ENCODE measurements around the gene SIPA1L3. TPM values are rescaled to one million over a fixed set of nuclear protein-coding genes. Genes with fewer than 3 reads are reported as not detected.

SIPA1L3 gene
- total and polyA plus RNA-seq, 12 donors = 2.2 to 24.1 (median 11.8) TPM

DNA sequence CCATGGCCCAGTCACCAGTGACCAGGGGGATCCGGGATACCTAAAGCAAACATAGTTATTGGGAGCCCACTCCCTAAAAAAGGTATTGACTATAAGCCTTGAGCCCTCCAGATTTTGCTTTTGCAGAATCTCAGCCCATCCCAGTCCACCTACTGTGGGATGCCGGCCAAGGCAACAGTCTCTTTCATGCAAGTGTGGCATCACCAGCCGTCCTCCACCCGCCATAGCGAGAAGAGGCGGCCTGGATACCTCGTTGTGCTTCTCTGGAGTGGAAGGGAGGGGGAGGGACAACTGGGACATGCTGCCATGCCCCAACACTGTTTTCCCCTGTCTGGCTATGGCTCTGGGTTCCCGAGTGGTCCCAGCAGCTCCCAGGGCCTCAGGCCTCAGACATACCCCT is 193.6 kb downstream of the SIPA1L3 start:
- Histone ChIP-seq H3K27me3 (no peaks in the 10 kb centered on the region), H3K27ac (no peak overlapping the region), H3K9me3 (replicated peaks in 1 of 3) (no peaks in the 10 kb centered on the region), H3K4me1 (replicated peaks in 1 of 2) (no peaks in the 10 kb centered on the region), H3K4me3 (no peak overlapping the region), H3K36me3 (replicated peaks in 1 of 2) (peaks cover 0 to 7% of the 10 kb centered on the region in 2 donors)
- WGBS, 4 donors = 94 to 100% (median 98%) methylated on average over 1 to 8 of the region's 8 CpGs
- intact Hi-C loops (cut with DNase I) = no loop called here
- DNase-seq = no peak
- TF ChIP-seq, protein P1, sequence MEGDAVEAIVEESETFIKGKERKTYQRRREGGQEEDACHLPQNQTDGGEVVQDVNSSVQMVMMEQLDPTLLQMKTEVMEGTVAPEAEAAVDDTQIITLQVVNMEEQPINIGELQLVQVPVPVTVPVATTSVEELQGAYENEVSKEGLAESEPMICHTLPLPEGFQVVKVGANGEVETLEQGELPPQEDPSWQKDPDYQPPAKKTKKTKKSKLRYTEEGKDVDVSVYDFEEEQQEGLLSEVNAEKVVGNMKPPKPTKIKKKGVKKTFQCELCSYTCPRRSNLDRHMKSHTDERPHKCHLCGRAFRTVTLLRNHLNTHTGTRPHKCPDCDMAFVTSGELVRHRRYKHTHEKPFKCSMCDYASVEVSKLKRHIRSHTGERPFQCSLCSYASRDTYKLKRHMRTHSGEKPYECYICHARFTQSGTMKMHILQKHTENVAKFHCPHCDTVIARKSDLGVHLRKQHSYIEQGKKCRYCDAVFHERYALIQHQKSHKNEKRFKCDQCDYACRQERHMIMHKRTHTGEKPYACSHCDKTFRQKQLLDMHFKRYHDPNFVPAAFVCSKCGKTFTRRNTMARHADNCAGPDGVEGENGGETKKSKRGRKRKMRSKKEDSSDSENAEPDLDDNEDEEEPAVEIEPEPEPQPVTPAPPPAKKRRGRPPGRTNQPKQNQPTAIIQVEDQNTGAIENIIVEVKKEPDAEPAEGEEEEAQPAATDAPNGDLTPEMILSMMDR (IDR thresholded peaks at IDR 0.05) = no peak
- TF ChIP-seq POLR2A (IDR thresholded peaks at IDR 0.05) = no peak

GRCh38 chr19:38101723-38102122 is 194.7 kb downstream of the SIPA1L3 start:
- no peak for TF ChIP-seq POLR2A (IDR thresholded peaks at IDR 0.05)
- TF ChIP-seq, protein P1 (IDR thresholded peaks at IDR 0.05) = no peak
- Histone ChIP-seq H3K36me3 (replicated peaks in 1 of 2) (peaks cover 0 to 13% of the 10 kb centered on the region in 2 donors), H3K27me3 (no peaks in the 10 kb centered on the region), H3K4me1 (replicated peaks in 1 of 2) (no peaks in the 10 kb centered on the region), H3K4me3 (no peak overlapping the region), H3K9me3 (replicated peaks in 1 of 3) (no peaks in the 10 kb centered on the region), H3K27ac (no peak overlapping the region)
- intact Hi-C loops (cut with DNase I) = no loop called here
- WGBS, 4 donors = 94 to 100% (median 98%) methylated on average over 5 to 10 of the region's 10 CpGs
- DNase-seq = no peak

GRCh38 chr19:38105574-38105973 is 198.6 kb downstream of the SIPA1L3 start:
- Histone ChIP-seq H3K27ac (no peak overlapping the region), H3K4me1 (replicated peaks in 1 of 2) (no peaks in the 10 kb centered on the region), H3K4me3 (no peak overlapping the region), H3K36me3 (replicated peaks in 1 of 2) (peaks cover 0 to 23% of the 10 kb centered on the region in 2 donors), H3K27me3 (no peaks in the 10 kb centered on the region), H3K9me3 (replicated peaks in 1 of 3) (no peaks in the 10 kb centered on the region)
- no peak for DNase-seq
- intact Hi-C loops (cut with DNase I) = no loop called here
- TF ChIP-seq, protein P1 (IDR thresholded peaks at IDR 0.05) = no peak
- 93 to 97% (median 93%) methylated on average over 4 of the region's 4 CpGs for WGBS, 4 donors

DNA sequence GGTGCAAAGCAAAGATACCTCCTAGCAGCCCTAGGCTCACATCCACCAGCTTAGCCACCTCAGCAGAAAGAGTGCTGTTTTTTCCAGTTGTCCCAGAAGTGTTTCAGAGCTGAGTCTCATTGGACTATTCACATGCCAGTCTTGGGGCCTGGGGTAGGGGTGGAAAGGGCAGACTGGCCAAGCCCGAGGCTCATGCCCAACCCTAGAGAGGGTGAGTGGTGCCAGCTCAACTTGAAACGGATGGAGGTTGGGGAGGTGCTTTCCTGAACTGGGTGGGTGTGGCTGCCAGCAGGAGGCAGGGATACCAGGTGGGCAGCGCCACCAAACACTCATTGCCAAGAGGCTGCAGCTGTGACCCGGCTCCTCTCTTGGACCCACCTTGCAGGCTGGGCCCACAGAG is 200.1 kb downstream of the SIPA1L3 start:
- WGBS, 4 donors = 91 to 100% (median 93%) methylated on average over 4 of the region's 4 CpGs
- no peak for DNase-seq
- H3K27ac ChIP-seq = no peak overlapping the region
- intact Hi-C loops (cut with DNase I) = no loop called here
- no peak for TF ChIP-seq POLR2A (IDR thresholded peaks at IDR 0.05)
- TF ChIP-seq, protein P1 (IDR thresholded peaks at IDR 0.05) = no peak
- H3K4me1 ChIP-seq (replicated peaks in 1 of 2) = no peaks in the 10 kb centered on the region
- H3K9me3 ChIP-seq (replicated peaks in 1 of 3) = no peaks in the 10 kb centered on the region
- H3K4me3 ChIP-seq = no peak overlapping the region
- H3K36me3 ChIP-seq (replicated peaks in 1 of 2) = peaks cover 0 to 27% of the 10 kb centered on the region in 2 donors
- H3K27me3 ChIP-seq = no peaks in the 10 kb centered on the region

Measured in adrenal gland (tissue), 12 donors.